Stimulated activated CD4-positive, alpha-beta T cell treated with anti-CD3 and anti-CD28 coated beads, Interleukin-4, amount 100 ng/mL, for 48 hours (primary cell): ENCODE measurements around the gene FOXI1.
"Not testable (repeated sequence)": the region's sequence is repeated elsewhere in the genome, so short reads cannot be mapped to it uniquely, and the experiment has no call there.

ENCODE experiments used
- DNase-seq, 2 donors: peaks; one replicate each; pipeline ENCODE4 v3.0.0-alpha.2; 2020; ENCODE audit warnings: low read depth in 2 of 2

The FOXI1 gene

GRCh38 chr5:170092455-170093101 lies 13.1 kb upstream of the FOXI1 start:
- DNase-seq: no peak

- DNase-seq: not testable (repeated sequence)
Observed at GRCh38 chr5:170094329-170094728, 11.4 kb upstream of the FOXI1 start.

- no peak for DNase-seq
Observed at GRCh38 chr5:170095646-170096045, 10.1 kb upstream of the FOXI1 start.

- DNase-seq: no peak
Observed at GRCh38 chr5:170097934-170098333, 7.8 kb upstream of the FOXI1 start.

GRCh38 chr5:170100066-170100943 lies 5.4 kb upstream of the FOXI1 start:
- DNase-seq: peak; percentile 61 to 63

GRCh38 chr5:170103447-170103846 lies 2.2 kb upstream of the FOXI1 start:
- DNase-seq: no peak

- DNase-seq: no peak
Observed at GRCh38 chr5:170104299-170104698, 1.4 kb upstream of the FOXI1 start.

GRCh38 chr5:170104710-170105109 lies 987 bp upstream of the FOXI1 start:
- DNase-seq: no peak

GRCh38 chr5:170107674-170108073 lies 2.0 kb downstream of the FOXI1 start:
- DNase-seq: no peak

- no peak for DNase-seq
Observed at GRCh38 chr5:170108266-170108785, 2.6 kb downstream of the FOXI1 start.

- DNase-seq: no peak
Observed at GRCh38 chr5:170109059-170110031, 3.6 kb downstream of the FOXI1 start.

GRCh38 chr5:170110403-170111087 lies 4.8 kb downstream of the FOXI1 start:
- DNase-seq: no peak

GRCh38 chr5:170111088-170111785 lies 5.5 kb downstream of the FOXI1 start:
- DNase-seq: no peak

GRCh38 chr5:170112876-170113521 lies 7.3 kb downstream of the FOXI1 start:
- DNase-seq: no peak

GRCh38 chr5:170113522-170113900 lies 7.8 kb downstream of the FOXI1 start:
- DNase-seq: no peak

- no peak for DNase-seq
Observed at GRCh38 chr5:170114271-170114670, 8.6 kb downstream of the FOXI1 start.

- no peak for DNase-seq
Observed at GRCh38 chr5:170115925-170116324, 10.2 kb downstream of the FOXI1 start.

GRCh38 chr5:170117736-170118135 lies 12.0 kb downstream of the FOXI1 start:
- DNase-seq: no peak

- no peak for DNase-seq
Observed at GRCh38 chr5:170120576-170120975, 14.9 kb downstream of the FOXI1 start.

- DNase-seq: no peak
Observed at GRCh38 chr5:170121321-170121720, 15.6 kb downstream of the FOXI1 start.
